Tibial artery (tissue), 4 donors: ENCODE measurements around the gene ARHGEF7.
A peak's percentile ranks its signal among the peaks of the same experiment; 100 is the strongest.

Experiments
- DNase-seq, 2 donors: peaks; one replicate each; pipeline ENCODE4 v3.0.0-alpha.2; 2019
- H3K27ac ChIP-seq, 2 donors: fragments of 200-600 bp; sonication (generic) in 1 of 2; 1 replicate in 1 of 2; 2 replicates in 1 of 2; pipeline ENCODE4 v1.5.1; 2018 to 2019; ENCODE audit warnings: mild to moderate bottlenecking in 1 of 2
- H3K27me3 ChIP-seq, 2 donors: fragments of 200-600 bp; sonication (generic) in 1 of 2; one replicate each; pipeline versions ENCODE4 v1.5.1 to v1.6.0; 2016 to 2019
- H3K36me3 ChIP-seq, 3 donors: fragments of 200-600 bp; sonication (generic) in 2 of 3; one replicate each; pipeline ENCODE4 v1.5.1; 2016 to 2019; ENCODE audit warnings: mild to moderate bottlenecking in 2 of 3
- H3K4me1 ChIP-seq, 4 donors: fragments of 200-600 bp; sonication (generic) in 2 of 4; 1 replicate in 3 of 4; 2 replicates in 1 of 4; pipeline ENCODE4 v1.5.1; 2016 to 2019
- H3K4me3 ChIP-seq, 2 donors: fragments of 200-600 bp; sonication (generic) in 1 of 2; 1 replicate in 1 of 2; 2 replicates in 1 of 2; pipeline ENCODE4 v1.5.1; 2018 to 2019; ENCODE audit warnings: mild to moderate bottlenecking in 2 of 2
- H3K9me3 ChIP-seq, 3 donors: fragments of 200-600 bp; sonication (generic) in 1 of 3; one replicate each; pipeline ENCODE4 v1.5.1; 2016 to 2019
- intact Hi-C: fragments of 100-400 bp; cut with DNase I; formaldehyde crosslinking; loops from one replicate; pipeline ENCODE4 v1.15.0; 2023; ENCODE audit warnings: low total_unique reads
- TF ChIP-seq, protein P1 (sequence below), 2 experiments: fragments of 200-600 bp in 1 of 2; fragments of 450-650 bp in 1 of 2; IDR thresholded peaks; one replicate each; pipeline ENCODE4 v1.5.1; 2017 to 2019; ENCODE audit warnings: antibody characterized with exemption in 2 of 2, mild to moderate bottlenecking in 1 of 2, moderate library complexity in 1 of 2

The ARHGEF7 gene

DNA sequence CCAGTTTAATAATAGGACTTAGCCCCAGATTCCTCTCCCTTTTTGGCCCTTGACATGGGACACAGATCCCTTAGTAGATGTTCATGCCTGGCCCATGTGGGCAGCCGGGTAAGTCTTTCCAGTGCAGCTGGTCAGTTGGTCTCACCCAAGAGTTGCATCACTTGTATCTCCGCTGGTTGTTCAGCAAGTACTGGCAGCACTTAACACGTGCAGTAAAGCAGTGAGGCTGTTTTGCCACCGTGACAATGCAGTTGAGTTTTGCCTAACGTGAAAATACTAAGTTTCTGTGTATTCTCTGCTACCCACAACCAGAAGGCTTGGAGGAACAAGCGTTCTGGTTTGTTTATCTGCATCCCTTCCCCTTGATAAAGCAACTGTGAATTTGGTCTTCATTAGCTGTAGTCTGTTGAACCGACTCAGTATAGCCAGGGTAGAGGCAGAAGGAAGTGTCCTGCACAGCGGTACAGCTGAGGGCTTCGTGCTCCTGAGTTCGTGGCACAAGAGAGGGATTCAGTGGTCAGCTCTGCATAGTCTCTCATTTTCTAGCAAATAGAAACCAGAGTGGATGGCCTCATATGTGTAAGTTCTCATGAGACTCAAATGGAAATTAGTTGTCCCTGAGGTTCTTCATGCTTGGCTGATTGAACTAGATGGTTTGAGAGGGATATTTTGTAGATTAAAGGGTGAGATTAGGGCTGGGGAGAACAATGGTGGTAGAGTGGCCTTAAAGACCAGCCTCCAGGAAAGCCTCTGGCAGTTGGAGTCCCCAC lies 50.3 kb downstream of the ARHGEF7 start:
- no peak for DNase-seq
- intact Hi-C loops = no loop called here
- H3K27ac ChIP-seq = peak overlapping the region; percentile 2 to 15
- peaks cover 0 to 80% (median 16%) of the 10 kb centered on the region in 4 donors for H3K4me1 ChIP-seq
- peaks cover 0 to 3% (median 0%) of the 10 kb centered on the region in 3 donors for H3K36me3 ChIP-seq
- H3K4me3 ChIP-seq = no peak overlapping the region
- H3K9me3 ChIP-seq = no peaks in the 10 kb centered on the region
- no peaks in the 10 kb centered on the region for H3K27me3 ChIP-seq
- TF ChIP-seq, protein P1, sequence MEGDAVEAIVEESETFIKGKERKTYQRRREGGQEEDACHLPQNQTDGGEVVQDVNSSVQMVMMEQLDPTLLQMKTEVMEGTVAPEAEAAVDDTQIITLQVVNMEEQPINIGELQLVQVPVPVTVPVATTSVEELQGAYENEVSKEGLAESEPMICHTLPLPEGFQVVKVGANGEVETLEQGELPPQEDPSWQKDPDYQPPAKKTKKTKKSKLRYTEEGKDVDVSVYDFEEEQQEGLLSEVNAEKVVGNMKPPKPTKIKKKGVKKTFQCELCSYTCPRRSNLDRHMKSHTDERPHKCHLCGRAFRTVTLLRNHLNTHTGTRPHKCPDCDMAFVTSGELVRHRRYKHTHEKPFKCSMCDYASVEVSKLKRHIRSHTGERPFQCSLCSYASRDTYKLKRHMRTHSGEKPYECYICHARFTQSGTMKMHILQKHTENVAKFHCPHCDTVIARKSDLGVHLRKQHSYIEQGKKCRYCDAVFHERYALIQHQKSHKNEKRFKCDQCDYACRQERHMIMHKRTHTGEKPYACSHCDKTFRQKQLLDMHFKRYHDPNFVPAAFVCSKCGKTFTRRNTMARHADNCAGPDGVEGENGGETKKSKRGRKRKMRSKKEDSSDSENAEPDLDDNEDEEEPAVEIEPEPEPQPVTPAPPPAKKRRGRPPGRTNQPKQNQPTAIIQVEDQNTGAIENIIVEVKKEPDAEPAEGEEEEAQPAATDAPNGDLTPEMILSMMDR (IDR thresholded peaks at IDR 0.05) = no peak

DNA sequence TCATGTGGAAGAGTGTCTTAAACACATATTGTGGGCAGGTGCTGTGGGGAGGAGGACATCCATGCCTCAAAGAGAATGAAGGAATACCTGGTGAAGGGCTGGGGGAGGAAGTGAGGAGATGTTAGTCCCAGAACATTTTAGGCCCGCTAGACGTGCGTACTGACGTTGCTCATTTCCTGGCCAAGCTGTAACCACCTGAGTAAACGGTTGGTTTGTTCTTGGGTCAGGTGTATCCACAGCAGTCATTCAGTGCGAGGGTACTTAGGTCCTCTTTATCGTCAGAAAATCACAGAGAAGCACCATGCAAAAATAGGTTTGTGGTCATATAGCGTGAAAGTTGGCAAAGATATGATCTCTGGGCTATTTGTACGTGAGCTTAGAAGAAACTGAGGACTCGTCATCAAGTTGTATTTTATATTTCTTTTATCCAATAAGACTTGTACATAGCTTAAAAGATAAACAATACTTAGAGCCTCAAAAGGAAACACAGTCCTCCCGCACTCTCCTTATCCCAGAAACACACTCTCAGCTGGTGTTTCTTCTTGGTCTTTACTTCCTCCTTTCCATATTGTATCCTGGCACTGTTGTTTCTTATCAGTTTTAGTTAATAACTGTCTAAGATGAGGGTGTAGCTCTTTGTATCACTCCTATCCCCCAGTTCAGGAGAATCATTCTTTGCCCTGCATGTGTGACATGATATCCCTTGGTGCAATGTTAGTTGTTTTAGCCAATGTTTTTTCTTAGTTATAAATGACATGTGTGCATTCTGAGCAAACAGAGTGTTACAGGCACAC lies 52.0 kb downstream of the ARHGEF7 start:
- Histone ChIP-seq H3K9me3 (no peaks in the 10 kb centered on the region), H3K4me3 (no peak overlapping the region), H3K36me3 (peaks cover 0 to 3% (median 0%) of the 10 kb centered on the region in 3 donors), H3K4me1 (peaks cover 0 to 86% (median 22%) of the 10 kb centered on the region in 4 donors), H3K27ac (peak overlapping the region in 1 of 2 donors; percentile 12), H3K27me3 (no peaks in the 10 kb centered on the region)
- intact Hi-C loops = no loop called here
- TF ChIP-seq, protein P1 (IDR thresholded peaks at IDR 0.05) = no peak
- no peak for DNase-seq

DNA sequence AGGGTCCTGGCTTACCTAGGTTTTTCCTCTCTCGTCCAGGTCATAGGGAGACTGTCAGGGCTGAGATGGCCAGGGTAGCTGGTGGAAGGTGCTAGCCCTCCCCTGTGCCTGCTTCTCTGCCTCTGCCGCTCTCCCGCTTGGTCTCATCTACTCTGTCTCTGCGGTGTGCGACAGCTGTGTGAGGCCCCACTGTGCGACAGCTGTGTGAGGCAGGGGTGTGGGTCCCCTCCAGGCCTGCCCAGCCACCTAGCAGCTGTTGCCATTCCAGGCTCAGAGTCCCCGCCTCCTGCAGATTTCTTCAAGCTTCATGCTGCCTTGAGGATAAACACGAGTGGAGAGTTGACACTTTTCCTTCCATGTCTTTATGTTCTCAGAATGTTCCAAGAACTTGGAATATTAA lies 53.0 kb downstream of the ARHGEF7 start:
- H3K9me3 ChIP-seq = no peaks in the 10 kb centered on the region
- intact Hi-C loops = no loop called here
- H3K27ac ChIP-seq = peak overlapping the region; percentile 4 to 30
- no peak for DNase-seq
- TF ChIP-seq, protein P1 (IDR thresholded peaks at IDR 0.05) = no peak
- H3K4me1 ChIP-seq = peaks cover 0 to 86% (median 28%) of the 10 kb centered on the region in 4 donors
- H3K27me3 ChIP-seq = no peaks in the 10 kb centered on the region
- H3K4me3 ChIP-seq = no peak overlapping the region
- H3K36me3 ChIP-seq = peaks cover 0 to 3% (median 0%) of the 10 kb centered on the region in 3 donors

DNA sequence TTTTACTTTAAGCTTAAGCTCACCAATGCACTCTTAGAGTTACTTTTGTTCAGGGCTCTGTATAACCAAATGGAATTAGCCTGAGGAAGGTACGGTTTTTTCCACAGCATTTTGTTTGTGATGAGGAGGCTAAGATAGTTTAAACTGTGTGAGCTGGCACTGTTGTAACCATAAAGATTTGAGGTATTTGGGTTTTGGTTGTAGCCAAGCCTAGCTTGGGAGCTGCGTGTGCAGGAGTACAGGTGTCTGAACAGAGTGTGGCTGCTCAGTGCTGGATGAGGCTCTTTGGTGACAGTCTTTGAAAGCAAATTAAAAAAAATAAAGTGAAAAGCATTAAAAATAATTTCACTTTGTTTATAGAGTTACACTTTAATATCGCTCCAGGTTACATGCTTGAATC lies 56.0 kb downstream of the ARHGEF7 start:
- Histone ChIP-seq H3K36me3 (no peaks in the 10 kb centered on the region), H3K4me3 (no peak overlapping the region), H3K4me1 (peaks cover 0 to 87% (median 41%) of the 10 kb centered on the region in 4 donors), H3K27ac (peak overlapping the region in 1 of 2 donors; percentile 91), H3K9me3 (no peaks in the 10 kb centered on the region), H3K27me3 (no peaks in the 10 kb centered on the region)
- TF ChIP-seq, protein P1 (IDR thresholded peaks at IDR 0.05) = no peak
- intact Hi-C loops = no loop called here
- DNase-seq = no peak

DNA sequence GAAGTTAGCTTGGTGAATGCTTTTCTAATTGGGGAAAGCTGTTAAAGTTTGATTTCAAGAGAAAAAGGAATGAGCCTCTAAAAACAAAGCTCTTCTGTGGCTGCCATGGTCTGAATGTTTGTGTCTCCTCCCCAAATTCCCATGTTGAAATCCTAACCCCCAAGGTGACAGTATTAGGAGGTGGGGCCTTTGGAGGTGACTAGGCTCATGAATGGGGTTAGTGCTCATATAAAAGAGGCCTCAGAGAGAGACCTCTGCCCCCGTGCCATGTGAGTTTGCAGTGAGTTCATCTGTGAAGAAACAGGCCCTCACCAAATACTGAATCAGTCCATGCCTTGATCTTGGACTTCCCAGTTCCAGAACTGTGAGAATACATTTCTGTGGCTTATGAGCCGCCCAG lies 56.5 kb downstream of the ARHGEF7 start:
- Histone ChIP-seq H3K4me3 (no peak overlapping the region), H3K4me1 (peaks cover 0 to 87% (median 45%) of the 10 kb centered on the region in 4 donors)

More for the DNA sequence above, 56.5 kb downstream of the ARHGEF7 start:
- Histone ChIP-seq H3K27ac (peak overlapping the region in 1 of 2 donors; percentile 91), H3K9me3 (no peaks in the 10 kb centered on the region), H3K36me3 (no peaks in the 10 kb centered on the region), H3K27me3 (no peaks in the 10 kb centered on the region)
- intact Hi-C loops = no loop called here
- DNase-seq = no peak
- TF ChIP-seq, protein P1 (IDR thresholded peaks at IDR 0.05) = no peak
